SK-N-SH (cell line): Measurements from ENCODE around the gene AMZ1.
"Not testable (repeated sequence)": the region's sequence is repeated elsewhere in the genome, so short reads cannot be mapped to it uniquely, and the experiment has no call there.

Experiments used
- CTCF ChIP-seq: fragments of 200-600 bp; sonication (generic); IDR thresholded peaks from 2 replicates; pipeline ENCODE4 v1.6.1; 2017; ENCODE audit warnings: antibody characterized with exemption, mild to moderate bottlenecking, moderate library complexity
- FOXM1 ChIP-seq: IDR thresholded peaks from 2 replicates; pipeline ENCODE4 v1.4.0; 2012; ENCODE audit warnings: low read depth, mild to moderate bottlenecking
- RAD21 ChIP-seq: IDR thresholded peaks from 2 replicates; pipeline ENCODE4 v1.6.1; 2012; ENCODE audit warnings: mild to moderate bottlenecking, low read length
- SIN3A ChIP-seq: IDR thresholded peaks from 2 replicates; pipeline ENCODE4 v1.6.1; 2012; ENCODE audit warnings: low read depth, mild to moderate bottlenecking, low read length, moderate library complexity, borderline replicate concordance

GRCh38 chr7:2678454-2678853 is 9.5 kb upstream of the AMZ1 start:
- TF ChIP-seq SIN3A, RAD21, FOXM1, CTCF: not testable (repeated sequence)
